Panc1 (cell line): ENCODE measurements around the gene FAP. TPM values are rescaled to one million over a fixed set of nuclear protein-coding genes. Genes with fewer than 3 reads are reported as not detected.

Experiments used
- ATAC-seq: fragments of 200-7000 bp; cut with Tn5 transposase; 2 replicates; pipeline ENCODE4 v1.9.1; 2020; ENCODE audit warnings: mild to moderate bottlenecking, moderate library complexity
- BruUV-seq: library from RNA; stranded (reverse); fragments of 400-500 nt; replicated peaks from 2 replicates; lab custom pipeline; 2021; lab: Mats Ljungman, UMichigan
- CTCF ChIA-PET: fragments of 300-600 bp; sonication (Branson Sonifier 250); formaldehyde crosslinking; loops from one replicate; lab custom pipeline; 2022; ENCODE audit warnings: antibody characterized with exemption; lab: Charles Lee
- POLR2A ChIA-PET: fragments of 300-600 bp; sonication (Branson Sonifier 250); formaldehyde crosslinking; loops from one replicate; lab custom pipeline; 2022; ENCODE audit warnings: antibody characterized with exemption; lab: Charles Lee
- DNase-seq: peaks from one replicate; pipeline ENCODE4 v3.0.0-alpha.2; 2010; ENCODE audit warnings: low read depth, low spot score
- H3K27ac ChIP-seq: 2 replicates; pipeline ENCODE4 v1.5.1; 2011; ENCODE audit warnings: mild to moderate bottlenecking, low read length, inconsistent platforms
- H3K27me3 ChIP-seq: fragments of 200-500 bp; sonication (Bioruptor generic); 2 replicates; pipeline ENCODE4 v1.6.0; 2014; ENCODE audit warnings: low read length, inconsistent platforms; ENCODE audit not compliant: control insufficient read depth, insufficient read depth
- H3K36me3 ChIP-seq: fragments of 200-500 bp; sonication (Bioruptor generic); 2 replicates; pipeline ENCODE4 v1.5.1; 2014; ENCODE audit warnings: inconsistent platforms, mild to moderate bottlenecking, low read length, moderate library complexity; ENCODE audit not compliant: control insufficient read depth, insufficient read depth
- H3K4me1 ChIP-seq: 2 replicates; pipeline ENCODE4 v1.5.1; 2011; ENCODE audit warnings: inconsistent platforms, mild to moderate bottlenecking, low read length, moderate library complexity; ENCODE audit not compliant: control insufficient read depth, insufficient read depth
- H3K4me3 ChIP-seq, 2 experiments: 2 replicates each; pipeline ENCODE4 v1.5.1; 2011 to 2012; ENCODE audit warnings: low read depth in 2 of 2, low read length in 2 of 2, mild to moderate bottlenecking in 2 of 2, inconsistent platforms in 1 of 2, moderate library complexity in 1 of 2
- H3K9me3 ChIP-seq: fragments of 200-500 bp; sonication (Bioruptor generic); 2 replicates; pipeline ENCODE4 v1.5.1; 2014; ENCODE audit warnings: low read depth, mild to moderate bottlenecking, inconsistent platforms, low read length, moderate library complexity; ENCODE audit not compliant: control insufficient read depth, insufficient read depth
- POLR2AphosphoS5 ChIP-seq: IDR thresholded peaks from 2 replicates; pipeline ENCODE4 v1.6.1; 2012; ENCODE audit warnings: mild to moderate bottlenecking, low read depth, low read length, moderate library complexity
- SIN3A ChIP-seq: IDR thresholded peaks from 2 replicates; pipeline ENCODE4 v1.6.1; 2012; ENCODE audit warnings: low read depth, mild to moderate bottlenecking, low read length, moderate library complexity, borderline replicate concordance; ENCODE audit not compliant: insufficient read depth
- TCF7L2 ChIP-seq: IDR thresholded peaks from 2 replicates; pipeline ENCODE4 v1.6.1; 2011; ENCODE audit warnings: mild to moderate bottlenecking, low read depth, low read length, inconsistent platforms
- in situ Hi-C: cut with HindIII; loops from 2 replicates; pipeline ENCODE4 v1.10.0; 2016; ENCODE audit warnings: low sequenced_read_pairs, low pct_unique_long_range_greater_than_20kb
- intact Hi-C: fragments of 100-400 bp; cut with micrococcal nuclease; formaldehyde crosslinking; loops from one replicate; pipeline ENCODE4 v1.10.0; 2022; ENCODE audit not compliant: unreplicated experiment
- total RNA-seq: library from RNA; stranded (reverse); gene quantifications from one replicate; pipeline ENCODE4 v1.2.1, GENCODE V29; 2021; ENCODE audit not compliant: unreplicated experiment
- TF ChIP-seq, protein P1 (sequence below), 2 experiments: IDR thresholded peaks; 2 replicates each; pipeline ENCODE4 v1.6.1; 2011 to 2012; ENCODE audit warnings: low read depth in 2 of 2, control low read depth in 1 of 2, low read length in 1 of 2, mild to moderate bottlenecking in 1 of 2, moderate library complexity in 1 of 2; ENCODE audit not compliant: insufficient read depth in 1 of 2
- TF ChIP-seq, protein P2 (sequence below): fragments of 450-650 bp; IDR thresholded peaks from 2 replicates; pipeline ENCODE4 v1.5.1; 2017; ENCODE audit warnings: mild to moderate bottlenecking

Gene FAP
- total RNA-seq, 1 experiment from 2014 or later: not detected

DNA sequence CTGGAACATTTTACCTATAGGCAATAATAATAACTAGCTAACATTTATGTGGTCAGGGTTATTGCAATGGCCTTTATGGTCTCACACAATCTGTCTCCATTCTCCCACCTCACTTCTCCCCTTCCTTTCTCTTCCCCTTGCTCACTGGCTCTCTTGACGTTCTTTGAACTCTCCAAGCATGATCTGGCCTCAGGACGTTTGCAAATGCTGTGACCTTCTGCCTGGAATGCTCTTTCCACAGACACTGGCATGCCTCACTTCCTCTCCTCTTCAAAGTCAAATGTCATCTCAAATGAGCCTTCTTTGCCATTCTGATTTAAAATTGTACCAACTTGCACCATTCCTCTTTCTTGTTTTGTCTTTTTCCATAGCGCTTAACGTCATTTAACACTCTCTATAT, 65.9 kb downstream of the FAP start:
- no peak overlapping the region for H3K4me3 ChIP-seq
- intact Hi-C loops: no loop called here
- TF ChIP-seq, protein P1, sequence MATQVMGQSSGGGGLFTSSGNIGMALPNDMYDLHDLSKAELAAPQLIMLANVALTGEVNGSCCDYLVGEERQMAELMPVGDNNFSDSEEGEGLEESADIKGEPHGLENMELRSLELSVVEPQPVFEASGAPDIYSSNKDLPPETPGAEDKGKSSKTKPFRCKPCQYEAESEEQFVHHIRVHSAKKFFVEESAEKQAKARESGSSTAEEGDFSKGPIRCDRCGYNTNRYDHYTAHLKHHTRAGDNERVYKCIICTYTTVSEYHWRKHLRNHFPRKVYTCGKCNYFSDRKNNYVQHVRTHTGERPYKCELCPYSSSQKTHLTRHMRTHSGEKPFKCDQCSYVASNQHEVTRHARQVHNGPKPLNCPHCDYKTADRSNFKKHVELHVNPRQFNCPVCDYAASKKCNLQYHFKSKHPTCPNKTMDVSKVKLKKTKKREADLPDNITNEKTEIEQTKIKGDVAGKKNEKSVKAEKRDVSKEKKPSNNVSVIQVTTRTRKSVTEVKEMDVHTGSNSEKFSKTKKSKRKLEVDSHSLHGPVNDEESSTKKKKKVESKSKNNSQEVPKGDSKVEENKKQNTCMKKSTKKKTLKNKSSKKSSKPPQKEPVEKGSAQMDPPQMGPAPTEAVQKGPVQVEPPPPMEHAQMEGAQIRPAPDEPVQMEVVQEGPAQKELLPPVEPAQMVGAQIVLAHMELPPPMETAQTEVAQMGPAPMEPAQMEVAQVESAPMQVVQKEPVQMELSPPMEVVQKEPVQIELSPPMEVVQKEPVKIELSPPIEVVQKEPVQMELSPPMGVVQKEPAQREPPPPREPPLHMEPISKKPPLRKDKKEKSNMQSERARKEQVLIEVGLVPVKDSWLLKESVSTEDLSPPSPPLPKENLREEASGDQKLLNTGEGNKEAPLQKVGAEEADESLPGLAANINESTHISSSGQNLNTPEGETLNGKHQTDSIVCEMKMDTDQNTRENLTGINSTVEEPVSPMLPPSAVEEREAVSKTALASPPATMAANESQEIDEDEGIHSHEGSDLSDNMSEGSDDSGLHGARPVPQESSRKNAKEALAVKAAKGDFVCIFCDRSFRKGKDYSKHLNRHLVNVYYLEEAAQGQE (IDR thresholded peaks at IDR 0.05; ENCODE audit: insufficient read depth in 1 of 2, low read depth in 2 of 2, low read length in 1 of 2): no peak
- ChIA-PET CTCF (no interaction called here), POLR2A (no interaction called here)
- H3K9me3 ChIP-seq: no peaks in the 10 kb centered on the region
- H3K36me3 ChIP-seq: no peaks in the 10 kb centered on the region
- DNase-seq (no peak), ATAC-seq (no peak)
- in situ Hi-C loops: no loop called here
- H3K4me1 ChIP-seq: no peaks in the 10 kb centered on the region
- no peaks in the 10 kb centered on the region for H3K27me3 ChIP-seq
- no TSS peak for BruUV-seq
- no peak overlapping the region for H3K27ac ChIP-seq

DNA sequence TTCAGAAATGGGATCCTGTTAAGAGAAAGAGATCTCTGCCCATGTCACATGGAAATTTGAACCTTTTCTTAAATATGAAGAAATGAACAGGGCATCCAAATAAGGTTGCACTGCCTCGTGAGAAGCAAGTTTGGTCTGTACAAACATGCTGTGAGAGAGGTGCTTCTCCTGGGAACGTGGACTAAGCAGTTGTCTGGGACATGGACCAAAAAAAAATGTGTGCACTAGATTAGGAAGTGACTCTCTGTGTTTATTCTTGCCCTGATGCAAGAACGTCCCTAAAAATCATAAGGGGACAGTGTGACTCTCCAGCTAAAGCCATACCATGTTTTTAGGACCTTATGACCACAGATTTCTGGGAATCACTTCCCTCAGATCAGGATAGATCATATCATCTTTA, 67.5 kb downstream of the FAP start:
- ChIA-PET POLR2A (no interaction called here), CTCF (no interaction called here)
- Histone ChIP-seq H3K4me3 (no peak overlapping the region), H3K4me1 (no peaks in the 10 kb centered on the region), H3K36me3 (no peaks in the 10 kb centered on the region), H3K27ac (no peak overlapping the region), H3K9me3 (no peaks in the 10 kb centered on the region), H3K27me3 (no peaks in the 10 kb centered on the region)
- in situ Hi-C loops (no loop called here), intact Hi-C loops (no loop called here)
- no peak for TF ChIP-seq SIN3A
- no peak for TF ChIP-seq POLR2AphosphoS5
- TF ChIP-seq, protein P2, sequence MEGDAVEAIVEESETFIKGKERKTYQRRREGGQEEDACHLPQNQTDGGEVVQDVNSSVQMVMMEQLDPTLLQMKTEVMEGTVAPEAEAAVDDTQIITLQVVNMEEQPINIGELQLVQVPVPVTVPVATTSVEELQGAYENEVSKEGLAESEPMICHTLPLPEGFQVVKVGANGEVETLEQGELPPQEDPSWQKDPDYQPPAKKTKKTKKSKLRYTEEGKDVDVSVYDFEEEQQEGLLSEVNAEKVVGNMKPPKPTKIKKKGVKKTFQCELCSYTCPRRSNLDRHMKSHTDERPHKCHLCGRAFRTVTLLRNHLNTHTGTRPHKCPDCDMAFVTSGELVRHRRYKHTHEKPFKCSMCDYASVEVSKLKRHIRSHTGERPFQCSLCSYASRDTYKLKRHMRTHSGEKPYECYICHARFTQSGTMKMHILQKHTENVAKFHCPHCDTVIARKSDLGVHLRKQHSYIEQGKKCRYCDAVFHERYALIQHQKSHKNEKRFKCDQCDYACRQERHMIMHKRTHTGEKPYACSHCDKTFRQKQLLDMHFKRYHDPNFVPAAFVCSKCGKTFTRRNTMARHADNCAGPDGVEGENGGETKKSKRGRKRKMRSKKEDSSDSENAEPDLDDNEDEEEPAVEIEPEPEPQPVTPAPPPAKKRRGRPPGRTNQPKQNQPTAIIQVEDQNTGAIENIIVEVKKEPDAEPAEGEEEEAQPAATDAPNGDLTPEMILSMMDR: no peak
- no peak for TF ChIP-seq TCF7L2
- TF ChIP-seq, protein P1 (IDR thresholded peaks at IDR 0.05; ENCODE audit: insufficient read depth in 1 of 2, low read depth in 2 of 2, low read length in 1 of 2): no peak
- ATAC-seq: no peak
- BruUV-seq: no TSS peak
- no peak for DNase-seq
